HG03439 (cell line): Measurements from ENCODE around the gene ESAM.
A peak's percentile ranks its signal among the peaks of the same experiment; 100 is the strongest.

Source experiments
- ATAC-seq: cut with Tn5 transposase; IDR thresholded peaks from one replicate; pipeline ENCODE4 v1.9.1; 2021; ENCODE audit warnings: mild to moderate bottlenecking, moderate library complexity; ENCODE audit not compliant: unreplicated experiment

ESAM gene, protein sequence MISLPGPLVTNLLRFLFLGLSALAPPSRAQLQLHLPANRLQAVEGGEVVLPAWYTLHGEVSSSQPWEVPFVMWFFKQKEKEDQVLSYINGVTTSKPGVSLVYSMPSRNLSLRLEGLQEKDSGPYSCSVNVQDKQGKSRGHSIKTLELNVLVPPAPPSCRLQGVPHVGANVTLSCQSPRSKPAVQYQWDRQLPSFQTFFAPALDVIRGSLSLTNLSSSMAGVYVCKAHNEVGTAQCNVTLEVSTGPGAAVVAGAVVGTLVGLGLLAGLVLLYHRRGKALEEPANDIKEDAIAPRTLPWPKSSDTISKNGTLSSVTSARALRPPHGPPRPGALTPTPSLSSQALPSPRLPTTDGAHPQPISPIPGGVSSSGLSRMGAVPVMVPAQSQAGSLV

DNA sequence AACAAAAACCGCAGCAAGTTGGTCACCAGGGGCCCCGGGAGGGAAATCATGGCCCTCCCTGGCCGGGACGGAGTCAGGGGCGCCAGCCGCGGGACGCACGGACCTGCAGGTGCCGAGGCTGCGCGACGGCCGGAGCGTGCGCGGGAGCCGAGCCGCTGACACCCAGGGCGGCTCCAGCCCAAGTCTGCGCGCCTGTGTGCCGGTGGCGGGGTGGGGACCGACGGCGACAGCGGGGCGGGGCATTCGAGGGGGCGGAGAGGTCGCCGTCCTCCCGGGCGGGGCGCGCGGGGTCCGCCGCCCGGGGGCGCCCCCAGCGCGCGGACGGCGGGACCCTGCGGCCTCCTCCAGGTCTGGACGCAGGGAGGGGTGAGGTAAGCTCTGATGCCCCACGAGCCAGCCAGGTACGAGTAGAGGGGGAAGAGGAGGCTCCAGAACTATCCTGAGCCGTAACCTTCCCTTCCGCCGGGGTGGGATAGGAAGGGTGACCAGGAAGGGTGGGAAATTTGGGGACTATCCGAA lies at the start of gene ESAM:
Gene ESAM, minus strand, starts transcription at position 186 of the 519 bp plus-strand sequence. Its CDS starts 136 bp downstream, at position 50.
- peak; percentile 62 for ATAC-seq

DNA sequence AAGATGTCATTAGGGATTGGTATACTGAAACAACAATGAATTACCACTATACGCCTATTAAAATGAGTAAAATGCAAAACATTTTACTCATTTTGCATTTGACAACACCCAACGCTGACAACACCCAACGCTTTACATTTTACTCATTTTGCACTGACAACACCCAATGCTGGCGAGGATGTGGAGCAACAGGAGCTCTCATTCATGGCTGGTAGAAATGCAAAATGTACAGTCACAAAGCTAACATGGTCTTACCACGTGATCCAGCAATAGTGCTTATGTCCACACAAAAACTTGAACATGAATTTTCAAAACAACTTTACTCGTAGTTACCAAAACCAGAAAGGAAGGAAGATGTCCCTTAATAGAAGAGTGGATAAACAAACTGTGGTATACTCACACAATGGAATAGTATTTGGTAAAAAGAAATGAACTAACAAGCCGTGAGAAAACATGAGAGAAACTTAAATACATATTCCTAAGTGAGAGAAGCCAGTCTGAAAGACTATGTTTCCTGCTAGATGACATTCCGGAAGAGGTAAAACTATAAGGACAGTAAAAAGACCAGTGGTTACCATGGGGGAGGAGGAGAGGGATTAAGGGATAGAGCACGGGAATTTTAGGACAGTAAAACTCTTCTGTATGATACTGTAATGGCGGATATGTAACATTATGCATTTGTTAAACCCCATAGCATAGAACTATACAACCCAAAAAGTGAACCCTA lies 49.5 kb upstream of the ESAM start:
- no peak for ATAC-seq

DNA sequence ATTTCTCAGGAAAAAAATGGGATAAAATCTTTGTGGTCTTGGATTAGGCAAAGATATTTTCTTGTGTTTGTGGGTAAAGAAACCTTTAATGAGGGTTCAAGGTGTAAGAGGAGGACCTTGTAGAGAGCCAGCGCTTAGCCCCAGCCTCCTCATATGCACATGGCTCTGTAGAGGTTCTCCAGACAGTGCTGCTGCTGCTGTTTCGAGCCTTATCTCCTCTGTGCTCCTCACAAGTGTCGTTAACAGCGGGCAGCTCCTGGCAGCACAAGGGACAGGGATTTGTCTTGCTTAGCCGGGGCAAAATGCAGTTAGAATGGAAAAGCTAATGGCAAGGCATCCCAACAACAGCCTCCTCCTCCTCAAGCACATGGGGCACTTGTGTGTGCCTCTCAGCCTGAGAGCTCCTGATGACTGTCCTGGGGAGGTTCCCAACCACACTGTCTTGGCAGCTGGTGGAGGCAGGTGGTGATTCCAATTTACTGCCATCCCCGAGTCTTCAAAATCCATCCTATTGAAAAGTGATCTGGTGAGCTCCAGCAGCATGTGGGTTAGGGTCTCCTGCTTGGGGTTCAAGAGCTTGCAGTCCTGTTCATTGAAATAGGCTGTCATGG lies 45.7 kb upstream of the ESAM start:
- no peak for ATAC-seq

GRCh38 chr11:124807201-124807600 lies 45.1 kb upstream of the ESAM start:
- no peak for ATAC-seq

DNA sequence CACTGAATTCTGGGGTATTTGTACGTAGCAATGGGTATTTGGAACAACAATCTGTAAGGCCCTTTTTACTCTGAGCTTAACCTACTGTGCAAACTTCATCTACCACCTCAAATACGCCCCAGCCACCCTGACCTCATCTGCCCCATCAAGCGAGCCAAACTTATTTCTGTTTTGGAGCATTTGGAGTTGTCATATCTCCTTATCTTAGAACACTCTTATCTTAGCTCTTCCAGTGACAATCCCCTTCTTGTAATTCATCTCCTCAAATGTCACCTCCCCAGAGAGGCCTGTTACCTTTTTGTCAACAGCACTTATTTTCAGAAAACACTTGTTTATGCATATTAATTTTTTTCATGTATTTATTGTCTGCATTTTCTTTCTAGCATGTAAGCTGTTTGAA lies 42.8 kb upstream of the ESAM start:
- ATAC-seq: no peak

DNA sequence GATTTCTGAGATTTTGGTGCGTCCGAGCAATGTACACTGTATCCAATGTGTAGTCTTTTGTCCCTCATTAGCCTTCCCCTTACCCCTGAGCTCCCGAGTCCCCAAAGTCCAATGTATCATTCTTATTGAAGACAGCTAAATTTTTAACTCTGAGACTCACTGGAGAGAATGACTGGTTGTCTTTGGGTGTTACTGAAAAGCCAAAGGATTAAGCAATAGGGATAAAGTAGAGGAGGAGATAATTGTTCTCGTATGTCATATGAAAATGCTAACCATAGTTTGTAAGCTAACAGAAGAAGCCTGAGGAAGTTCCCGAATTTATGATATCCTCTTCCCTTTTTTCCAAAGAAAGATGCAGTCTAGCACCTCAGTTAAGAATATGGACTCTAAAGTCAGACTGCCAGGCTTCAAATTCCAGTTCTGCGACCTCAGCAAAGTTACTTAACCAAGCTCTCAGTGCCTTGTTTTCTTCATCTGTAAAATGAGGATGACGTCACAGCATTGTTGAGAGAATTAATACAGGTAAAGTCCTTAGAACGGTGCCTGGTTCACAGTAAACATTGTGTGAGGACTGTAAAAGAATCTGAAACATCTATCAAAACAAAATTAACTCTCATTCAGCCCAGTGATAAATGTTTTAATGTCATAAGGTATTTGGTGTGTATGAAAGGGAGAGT lies 39.7 kb upstream of the ESAM start:
- no peak for ATAC-seq

- ATAC-seq: no peak
These were observed 38.9 kb upstream of the ESAM start for GRCh38 chr11:124801014-124801413.

DNA sequence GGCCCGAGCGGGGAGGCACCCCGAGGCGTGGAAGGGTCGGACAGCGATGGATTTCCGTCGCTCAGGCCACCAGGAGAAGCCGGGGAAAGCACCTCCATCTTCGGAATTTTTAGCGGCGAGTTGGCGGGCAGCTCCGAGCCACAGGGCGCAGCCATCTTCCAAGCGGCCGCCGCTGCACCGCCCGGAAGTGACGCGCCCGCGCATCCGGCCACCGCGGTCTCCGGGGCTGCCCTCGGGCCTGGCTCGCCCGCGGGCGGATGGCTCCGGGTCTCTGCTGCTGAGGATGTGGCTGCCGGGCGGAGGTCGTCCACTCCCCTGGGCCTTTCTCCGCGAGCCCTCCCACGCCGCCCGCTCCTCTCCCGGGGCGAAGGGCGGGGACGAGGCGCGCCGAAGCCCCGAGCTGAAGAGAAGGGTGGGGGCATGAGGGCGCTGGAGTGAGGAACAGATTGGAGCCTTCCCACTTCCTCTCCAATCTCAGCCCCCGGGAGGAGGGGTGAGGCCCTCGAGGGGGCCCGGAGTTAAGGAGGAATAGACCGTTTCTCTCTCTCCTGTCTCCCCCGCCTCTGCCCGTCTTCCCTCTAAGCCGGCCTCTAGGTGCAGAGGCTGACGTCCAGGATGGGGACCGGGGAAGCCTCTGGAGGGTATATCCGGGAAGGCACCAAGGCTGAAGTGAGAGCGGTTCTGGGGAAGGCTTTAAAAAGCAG lies 38.3 kb upstream of the ESAM start, which contains the start of gene MSANTD2:
Gene MSANTD2, minus strand, starts transcription at position 181 of the 704 bp plus-strand sequence. Its CDS starts 26 bp downstream, at position 155.
- ATAC-seq: peak; percentile 92

DNA sequence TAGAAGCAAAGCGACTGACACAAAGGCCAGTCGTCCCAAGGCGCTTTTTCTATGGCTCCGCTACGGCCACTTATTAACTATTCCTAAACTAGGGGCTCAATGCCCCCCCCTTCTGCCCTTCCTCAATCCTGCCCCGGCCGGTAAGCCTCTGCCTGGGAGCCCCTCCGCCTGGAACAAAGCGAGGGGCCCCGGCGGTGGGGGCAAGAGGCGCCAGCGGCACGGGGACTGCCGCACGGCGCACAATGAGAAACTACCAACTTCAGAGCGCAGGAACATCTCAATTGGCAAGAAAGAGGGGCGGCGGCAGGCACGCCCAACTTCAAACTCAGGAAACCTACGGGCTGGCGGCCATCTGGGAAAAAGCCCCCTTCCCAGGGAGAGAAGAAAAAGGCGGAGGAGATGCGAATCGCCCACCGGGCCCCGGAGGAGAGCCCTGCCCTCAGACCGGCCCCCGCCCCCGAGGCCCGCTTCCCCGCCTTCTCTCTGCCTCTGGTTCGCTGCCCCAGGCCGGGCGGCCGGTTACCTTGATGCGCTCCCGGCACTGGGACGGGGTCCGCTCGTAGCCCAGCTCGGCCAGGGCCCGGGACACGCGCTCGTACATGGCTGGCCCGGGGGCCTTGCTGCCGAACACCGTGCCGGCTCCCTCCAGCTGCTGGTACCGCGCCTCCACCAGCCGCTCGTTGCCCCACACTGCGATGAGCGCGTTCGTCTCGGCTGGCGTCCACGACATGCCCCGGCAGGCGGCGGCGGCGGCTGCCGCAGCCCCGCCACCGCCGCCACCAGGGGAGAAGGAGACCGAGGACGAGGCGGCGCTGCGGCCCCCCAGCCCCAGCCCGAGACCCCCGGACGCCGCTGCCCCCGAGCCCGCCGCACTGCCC lies 37.5 kb upstream of the ESAM start:
- peak; percentile 41 for ATAC-seq

DNA sequence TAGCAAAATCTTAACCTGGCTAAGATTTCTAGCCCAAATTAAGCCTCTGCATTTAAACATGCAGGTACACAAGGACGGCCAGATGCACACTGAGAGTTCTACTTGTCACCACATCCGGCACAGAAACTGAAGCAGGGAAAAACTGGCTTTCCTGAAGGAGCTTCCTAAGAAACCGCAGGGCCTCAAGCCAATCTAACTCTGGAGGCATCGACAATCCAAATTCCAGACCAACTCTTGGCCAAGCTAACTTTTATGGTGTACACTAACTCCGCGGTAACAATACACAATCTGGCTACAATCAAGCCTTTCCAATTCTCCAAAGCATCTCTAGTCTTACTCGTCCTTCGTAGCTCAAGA lies 36.9 kb upstream of the ESAM start:
- ATAC-seq: peak; percentile 6

DNA sequence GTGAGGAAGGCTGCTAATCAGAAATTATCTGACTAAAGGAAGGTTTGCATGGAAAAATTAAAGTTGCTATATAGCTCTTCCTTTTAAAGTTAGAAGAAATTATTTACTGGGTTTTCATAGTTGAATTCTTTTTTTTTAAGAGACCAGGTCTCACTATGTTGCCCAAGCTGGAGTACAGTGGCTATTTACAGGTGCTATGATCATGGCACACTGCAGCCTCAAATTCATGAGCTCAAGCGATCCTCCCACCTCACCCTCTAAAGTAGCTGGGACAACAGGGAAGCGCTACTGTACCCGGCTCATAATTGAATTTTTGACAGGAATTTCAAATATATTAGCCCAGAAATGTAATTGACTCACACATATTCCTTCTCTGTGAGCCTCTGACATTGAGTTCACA lies 34.2 kb upstream of the ESAM start:
- no peak for ATAC-seq

- peak; percentile 65 for ATAC-seq
These were observed 31.6 kb upstream of the ESAM start for GRCh38 chr11:124793466-124794278.

- peak; percentile 64 for ATAC-seq
These were observed 29.7 kb upstream of the ESAM start for GRCh38 chr11:124791626-124792341.

DNA sequence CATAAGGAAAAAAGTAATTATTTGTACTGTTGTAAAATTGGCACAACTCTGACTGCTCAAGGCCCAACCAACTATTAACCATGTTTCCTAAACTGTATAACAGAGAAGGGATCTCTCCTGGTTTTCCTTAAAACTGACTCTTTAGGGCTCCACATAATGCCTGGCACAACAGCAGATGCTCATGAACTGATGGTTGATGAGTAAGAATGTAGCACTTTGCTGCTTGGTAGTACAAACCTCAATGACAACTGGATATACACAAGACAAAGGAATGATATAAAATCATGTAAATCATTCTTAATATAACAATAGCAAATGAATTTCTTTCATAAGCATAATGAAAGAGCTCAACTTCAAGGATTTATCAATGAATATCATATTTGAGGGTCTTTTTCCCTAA lies 26.4 kb upstream of the ESAM start:
- no peak for ATAC-seq

- ATAC-seq: no peak
These were observed 22.0 kb upstream of the ESAM start for GRCh38 chr11:124784051-124784450.

DNA sequence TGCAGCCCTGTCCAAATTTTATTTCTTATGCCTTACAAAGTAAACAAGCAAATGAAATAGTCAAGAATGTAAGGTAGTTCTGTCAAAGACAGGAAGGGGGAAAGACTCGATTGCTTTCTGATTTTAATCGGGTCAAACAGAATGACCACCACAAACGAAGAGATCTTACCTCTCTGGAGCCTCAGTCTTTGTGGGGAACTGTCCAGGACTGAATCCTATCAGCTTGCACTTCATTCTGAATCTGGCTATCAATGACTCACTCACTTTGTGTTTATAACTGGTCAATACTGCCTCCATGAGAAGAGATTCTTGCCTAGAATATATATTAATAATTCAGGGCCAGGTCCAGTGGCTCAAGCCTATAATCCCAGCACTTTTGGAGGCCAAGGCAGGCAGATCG lies 20.9 kb upstream of the ESAM start:
- no peak for ATAC-seq

- ATAC-seq: no peak
These were observed 17.5 kb upstream of the ESAM start for GRCh38 chr11:124779568-124779967.

DNA sequence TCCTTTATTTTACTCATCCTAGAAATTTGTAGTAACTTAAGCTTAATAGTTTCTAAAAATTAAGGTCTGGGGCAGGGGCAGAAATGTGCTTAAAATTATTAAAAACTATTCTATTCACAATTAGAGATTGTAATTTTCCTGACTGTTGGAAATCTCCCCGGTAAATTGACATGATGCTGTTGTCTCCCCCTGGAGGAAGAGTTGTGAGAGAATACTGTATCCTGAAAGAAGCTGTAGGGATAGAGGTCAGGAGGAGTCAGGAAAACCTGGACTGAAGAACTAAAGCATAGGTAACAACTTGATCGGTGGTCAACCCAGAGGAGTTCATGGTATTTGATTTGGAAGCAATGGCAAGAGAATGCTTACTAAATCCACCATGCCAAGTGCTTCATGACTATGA lies 16.2 kb upstream of the ESAM start:
- ATAC-seq: no peak
